GM23338 (cell line): Measurements from ENCODE around the gene TRAF3. TPM values are rescaled to one million over a fixed set of nuclear protein-coding genes. Genes with fewer than 3 reads are reported as not detected.
A peak's percentile ranks its signal among the peaks of the same experiment; 100 is the strongest.

Source experiments
- ATAC-seq: fragments of 200-7000 bp; cut with Tn5 transposase; 3 replicates; pipeline ENCODE4 v1.9.1; 2020
- DNase-seq: peaks from one replicate; pipeline ENCODE4 v3.0.0-alpha.2; 2015; ENCODE audit warnings: low spot score
- H2AFZ ChIP-seq: fragments of 200-600 bp; sonication (generic); 2 replicates; pipeline ENCODE4 v1.8.0; 2016; ENCODE audit warnings: antibody characterized with exemption, mild to moderate bottlenecking, moderate library complexity
- H3F3A ChIP-seq: fragments of 200-600 bp; sonication (generic); replicated peaks from 2 replicates; pipeline ENCODE4 v1.8.0; 2017; ENCODE audit warnings: antibody characterized with exemption, mixed run types, low read depth
- H3K27ac ChIP-seq: fragments of 200-600 bp; sonication (generic); 2 replicates; pipeline ENCODE4 v1.6.1; 2016; ENCODE audit warnings: low read depth
- H3K27me3 ChIP-seq: fragments of 200-600 bp; sonication (generic); 2 replicates; pipeline ENCODE4 v1.8.0; 2016; ENCODE audit warnings: mild to moderate bottlenecking, mixed run types, moderate library complexity; ENCODE audit not compliant: insufficient read depth
- H3K36me3 ChIP-seq: fragments of 200-600 bp; sonication (generic); 2 replicates; pipeline ENCODE4 v1.8.0; 2016; ENCODE audit warnings: mild to moderate bottlenecking; ENCODE audit not compliant: insufficient read depth
- H3K4me1 ChIP-seq: fragments of 200-600 bp; sonication (generic); 2 replicates; pipeline ENCODE4 v1.8.0; 2016; ENCODE audit warnings: mild to moderate bottlenecking, moderate library complexity; ENCODE audit not compliant: insufficient read depth
- H3K4me2 ChIP-seq: fragments of 200-600 bp; sonication (generic); 2 replicates; pipeline ENCODE4 v1.7.1; 2017; ENCODE audit warnings: mixed run types
- H3K4me3 ChIP-seq: fragments of 200-600 bp; sonication (generic); 2 replicates; pipeline ENCODE4 v1.6.1; 2016; ENCODE audit warnings: mixed run types
- H3K79me2 ChIP-seq: fragments of 200-600 bp; sonication (generic); replicated peaks from 2 replicates; pipeline ENCODE4 v1.8.0; 2017; ENCODE audit warnings: mild to moderate bottlenecking; ENCODE audit not compliant: insufficient read depth
- H3K9me2 ChIP-seq: fragments of 200-600 bp; sonication (generic); 2 replicates; pipeline ENCODE4 v1.8.0; 2017; ENCODE audit not compliant: insufficient read depth
- H4K20me1 ChIP-seq: fragments of 200-600 bp; sonication (generic); replicated peaks from 2 replicates; pipeline ENCODE4 v1.8.0; 2017; ENCODE audit warnings: mild to moderate bottlenecking; ENCODE audit not compliant: insufficient read depth
- H3K27ac Mint-ChIP-seq: 2 replicates; pipeline ENCODE4 v1.8.0; 2020; ENCODE audit warnings: inconsistent platforms, mild to moderate bottlenecking, moderate library complexity, mixed read lengths
- H3K27me3 Mint-ChIP-seq: 3 replicates; pipeline ENCODE4 v1.8.0; 2022; ENCODE audit warnings: low read depth, mild to moderate bottlenecking, moderate library complexity, mixed read lengths, inconsistent platforms; ENCODE audit not compliant: insufficient read depth, poor library complexity
- H3K36me3 Mint-ChIP-seq: 3 replicates; pipeline ENCODE4 v1.8.0; 2021; ENCODE audit warnings: low read depth, mild to moderate bottlenecking, inconsistent platforms, moderate library complexity, mixed read lengths
- H3K4me1 Mint-ChIP-seq: 3 replicates; pipeline ENCODE4 v1.8.0; 2020; ENCODE audit warnings: mild to moderate bottlenecking, inconsistent platforms, mixed read lengths
- H3K4me3 Mint-ChIP-seq: 3 replicates; pipeline ENCODE4 v1.8.0; 2021; ENCODE audit warnings: moderate library complexity, mild to moderate bottlenecking, inconsistent platforms, mixed read lengths
- H3K9me3 Mint-ChIP-seq: 3 replicates; pipeline ENCODE4 v1.8.0; 2020; ENCODE audit warnings: moderate library complexity, mild to moderate bottlenecking, inconsistent platforms, mixed read lengths
- CREB1 ChIP-seq: fragments of 250-450 bp; sonication (Bioruptor Pico); IDR thresholded peaks from 2 replicates; pipeline ENCODE4 v1.5.0; 2020; ENCODE audit warnings: low read depth, mild to moderate bottlenecking, moderate library complexity
- CTCF ChIP-seq, 2 experiments: fragments of 200-600 bp in 1 of 2; sonication (generic) in 1 of 2; conservative IDR thresholded peaks; 2 replicates each; pipeline versions ENCODE4 v1.5.1 to v1.6.1; 2016 to 2017; ENCODE audit warnings: antibody characterized with exemption in 2 of 2, low read depth in 2 of 2, mild to moderate bottlenecking in 2 of 2, moderate library complexity in 1 of 2
- EZH2 ChIP-seq: fragments of 200-600 bp; sonication (generic); IDR thresholded peaks from one replicate; pipeline ENCODE4 v1.8.0; 2017; ENCODE audit warnings: antibody characterized with exemption, mild to moderate bottlenecking, low read depth; ENCODE audit not compliant: unreplicated experiment
- JUNB ChIP-seq: IDR thresholded peaks from one replicate; pipeline ENCODE4 v1.6.1; 2016; ENCODE audit warnings: antibody characterized with exemption; ENCODE audit not compliant: unreplicated experiment
- NANOG ChIP-seq: IDR thresholded peaks from 2 replicates; pipeline ENCODE4 v1.6.1; 2016; ENCODE audit warnings: antibody characterized with exemption, borderline replicate concordance
- POLR2AphosphoS5 ChIP-seq: IDR thresholded peaks from 2 replicates; pipeline ENCODE4 v1.6.1; 2016; ENCODE audit warnings: antibody characterized with exemption, low read depth
- REST ChIP-seq: IDR thresholded peaks from one replicate; pipeline ENCODE4 v1.6.1; 2018; ENCODE audit warnings: antibody characterized with exemption; ENCODE audit not compliant: unreplicated experiment
- ZNF114 ChIP-seq: fragments of 250-450 bp; sonication (Bioruptor Pico); IDR thresholded peaks from 2 replicates; pipeline ENCODE4 v1.5.0; 2020; ENCODE audit warnings: mild to moderate bottlenecking, moderate library complexity
- ZNF462 ChIP-seq: fragments of 250-450 bp; sonication (Bioruptor Pico); IDR thresholded peaks from 2 replicates; pipeline ENCODE4 v1.5.0; 2020; ENCODE audit warnings: mild to moderate bottlenecking, moderate library complexity
- polyA plus RNA-seq: library from polyadenylated mRNA; unstranded; fragments of >200 nt; fragmentation: Nextera tagmentation; extraction: Ambion mirVana; gene quantifications from 2 replicates; pipeline ENCODE4 v1.2.1, GENCODE V29; 2016
- total RNA-seq: library from RNA; depleted of rRNA; stranded (reverse); fragments of >200 nt; shearing (Covaris generic); gene quantifications from 2 replicates; pipeline ENCODE4 v1.2.3, GENCODE V29; 2014

Gene TRAF3
- total and polyA plus RNA-seq, 2 experiments from 2014 or later, result 3.7 to 9.3 TPM

GRCh38 chr14:102784892-102785594 lies 7.8 kb downstream of the TRAF3 start (continued):
- TF ChIP-seq ZNF462, result no peak
- TF ChIP-seq JUNB, result no peak
- TF ChIP-seq CREB1 (CRISPR knock-in tag), result no peak
- TF ChIP-seq POLR2AphosphoS5, result no peak
- no peak for TF ChIP-seq NANOG
- no peak for TF ChIP-seq EZH2
- no peak for TF ChIP-seq CTCF (conservative IDR thresholded peaks at IDR 0.05; ENCODE audit: low read depth in 2 of 2)
- TF ChIP-seq ZNF114 (CRISPR knock-in tag), result no peak

- Histone ChIP-seq H3K4me1 (peaks cover 6% of the 10 kb centered on the region), H3K27ac (no peak overlapping the region), H4K20me1 (no peaks in the 10 kb centered on the region), H3F3A (no peaks in the 10 kb centered on the region; the same call in 1 of the 2 replicates), H3K36me3 (no peaks in the 10 kb centered on the region), H3K27me3 (no peaks in the 10 kb centered on the region), H3K9me2 (no peaks in the 10 kb centered on the region), H3K4me3 (no peak overlapping the region), H3K79me2 (peaks cover 69% of the 10 kb centered on the region), H2AFZ (no peak overlapping the region), H3K4me2 (no peak overlapping the region)
- no peaks in the 10 kb centered on the region for H3K36me3 Mint-ChIP-seq
- no peak overlapping the region for H3K27ac Mint-ChIP-seq
- H3K27me3 Mint-ChIP-seq, result peaks cover 4% of the 10 kb centered on the region
- no peak for TF ChIP-seq CREB1 (CRISPR knock-in tag)
- no peak for TF ChIP-seq REST
- no peak for TF ChIP-seq EZH2
- TF ChIP-seq CTCF (conservative IDR thresholded peaks at IDR 0.05; ENCODE audit: low read depth in 2 of 2), result peak; percentile 42 to 64
- H3K4me3 Mint-ChIP-seq, result no peak overlapping the region
- H3K4me1 Mint-ChIP-seq, result peaks cover 17% of the 10 kb centered on the region
- no peaks in the 10 kb centered on the region for H3K9me3 Mint-ChIP-seq
- DNase-seq (peak; percentile 43), ATAC-seq (peak; percentile 70)
Measured at GRCh38 chr14:102785595-102785963, 8.3 kb downstream of the TRAF3 start.
